ENCODE data around the gene INSR. TPM values are rescaled to one million over a fixed set of nuclear protein-coding genes. Genes with fewer than 3 reads are reported as not detected.

Gene INSR
- total and polyA plus RNA-seq, 2 of the 8 experiments (the other 6 are each of a cell fraction or from before 2014, with no cell fraction given), result 13.1 to 48.7 TPM

DNA sequence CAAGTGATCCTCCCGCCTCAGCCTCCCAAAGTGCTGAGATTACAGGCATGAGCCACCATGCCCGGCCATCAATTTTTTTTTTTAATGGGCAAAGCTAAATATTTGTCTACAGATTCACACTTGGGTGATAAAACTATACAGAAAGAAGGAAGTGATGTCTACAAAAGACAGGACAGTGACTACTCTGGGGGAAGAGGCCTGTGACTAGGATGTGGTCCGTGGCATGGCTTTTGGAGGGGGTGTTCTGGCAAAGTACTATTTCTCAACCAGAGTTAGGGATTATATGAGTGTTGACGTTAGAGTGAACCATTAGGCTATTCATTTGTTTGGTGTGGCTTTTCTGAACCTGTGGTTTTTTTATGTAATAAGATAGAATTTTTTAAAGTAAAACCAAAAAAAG lies 42.7 kb downstream of the INSR start:
- no peak overlapping the region for H2BK20ac ChIP-seq (ENCODE audit: low read length)
- no peak overlapping the region for H4K91ac ChIP-seq (replicated peaks; ENCODE audit: insufficient read length, low read length)
- H4K5ac ChIP-seq (ENCODE audit: insufficient read length, low read depth, low read length), result no peak overlapping the region
- H3K4me3 ChIP-seq (ENCODE audit: extremely low read depth in 1 of 4, insufficient read depth in 2 of 4, low read depth in 3 of 4, low read length in 4 of 4), result no peak overlapping the region
- no peaks in the 10 kb centered on the region for H3K27me3 ChIP-seq (replicated peaks in 1 of 4; ENCODE audit: control insufficient read depth in 3 of 4, extremely low read depth in 1 of 4, insufficient read depth in 3 of 4, low read length in 3 of 4)
- 85% methylated on average over 4 of the region's 4 CpGs; no CpG with 5 or more reads in 1 of the 2 experiments for WGBS, 2 experiments (ENCODE audit: extremely low coverage in 1 of 2, insufficient coverage in 1 of 2, insufficient read length in 1 of 2, insufficient replicate concordance in 2 of 2, low coverage in 1 of 2, low lambda C conversion rate in 2 of 2, missing lambda C conversion rate in 1 of 2)
- H3K56ac ChIP-seq (replicated peaks; ENCODE audit: insufficient read length, low read depth, low read length), result no peak overlapping the region
- H3K4me2 ChIP-seq (ENCODE audit: insufficient read depth in 1 of 2, low read depth in 2 of 2, low read length in 2 of 2), result no peak overlapping the region
- no peak overlapping the region for H3K4ac ChIP-seq (replicated peaks; ENCODE audit: insufficient read length, low read depth, low read length)
- peaks cover 0 to 5% (median 0%) of the 10 kb centered on the region in 4 experiments; a peak in 1 of 8 replicates for H3K36me3 ChIP-seq (ENCODE audit: control insufficient read depth in 2 of 4, insufficient read depth in 4 of 4, low read length in 3 of 4)
- no peak overlapping the region for H2BK120ac ChIP-seq (replicated peaks; ENCODE audit: low read depth, low read length)
- H3K9me3 ChIP-seq (ENCODE audit: insufficient read depth in 2 of 2, low read depth in 1 of 2, low read length in 1 of 2), result peaks cover 5 to 7% of the 10 kb centered on the region in 2 experiments; a peak in 2 of 4 replicates
- no peak overlapping the region for H2AFZ ChIP-seq (ENCODE audit: low read length)
- no peak overlapping the region for H3K9ac ChIP-seq (replicated peaks in 1 of 4; ENCODE audit: extremely low read depth in 1 of 4, low read depth in 3 of 4, low read length in 3 of 4)
- H2BK12ac ChIP-seq (ENCODE audit: low read depth, low read length), result no peak overlapping the region
- no peak overlapping the region for H2AK5ac ChIP-seq (ENCODE audit: low read depth, low read length)
- DNase-seq (ENCODE audit: low read depth in 1 of 2, low spot score in 2 of 2) (no peak), FAIRE-seq (no peak)
- no peak overlapping the region for H3K23ac ChIP-seq (ENCODE audit: insufficient read length)
- H3K23me2 ChIP-seq (ENCODE audit: low read depth, low read length), result no peaks in the 10 kb centered on the region
- no peak overlapping the region for H3K14ac ChIP-seq (ENCODE audit: insufficient read length)
- no peak overlapping the region for H3K18ac ChIP-seq (ENCODE audit: extremely low read depth, low read length)
- peaks cover 0 to 6% (median 3%) of the 10 kb centered on the region in 4 experiments; a peak in 2 of 7 replicates for H3K4me1 ChIP-seq (replicated peaks in 1 of 4; ENCODE audit: control insufficient read depth in 3 of 4, insufficient read depth in 4 of 4, low read length in 3 of 4)
- H2BK15ac ChIP-seq (ENCODE audit: low read length), result no peak overlapping the region
- peaks cover 0 to 3% of the 10 kb centered on the region in 2 experiments for H4K20me1 ChIP-seq (replicated peaks in 1 of 2; ENCODE audit: control insufficient read depth in 1 of 2, insufficient read depth in 2 of 2, low read length in 2 of 2)
- H2BK5ac ChIP-seq (ENCODE audit: low read depth, low read length), result no peak overlapping the region
- ChIA-PET CTCF (ENCODE audit: partially characterized antibody) (no interaction called here), POLR2A (ENCODE audit: partially characterized antibody) (no interaction called here)
- peaks cover 0 to 21% of the 10 kb centered on the region in 2 experiments; a peak in 2 of 4 replicates for H3K79me2 ChIP-seq (ENCODE audit: control insufficient read depth in 1 of 2, insufficient read depth in 2 of 2, low read length in 2 of 2)
- H3K79me1 ChIP-seq (ENCODE audit: low read depth, low read length), result peaks cover 4% of the 10 kb centered on the region
- no peak overlapping the region for H3K27ac ChIP-seq (ENCODE audit: low read depth, low read length)
- H4K8ac ChIP-seq (ENCODE audit: extremely low read depth, insufficient read depth, low read length), result no peak overlapping the region
- TF ChIP-seq CHD1 (IDR thresholded peaks at IDR 0.05; ENCODE audit: low read depth, low read length) (no peak), FOSL1 (IDR thresholded peaks at IDR 0.05; ENCODE audit: insufficient read depth, low read depth, low read length) (no peak), CTBP2 (IDR thresholded peaks at IDR 0.05; ENCODE audit: borderline replicate concordance, insufficient read depth, insufficient read length, low read length) (no peak), SUZ12 (IDR thresholded peaks at IDR 0.05; ENCODE audit: low read length) (no peak), POU5F1 (IDR thresholded peaks at IDR 0.05; ENCODE audit: low read depth, low read length) (no peak), HDAC6 (IDR thresholded peaks at IDR 0.05; ENCODE audit: low read depth, low read length) (no peak), JUN (IDR thresholded peaks at IDR 0.05; ENCODE audit: low read depth, low read length) (no peak), NANOG (IDR thresholded peaks at IDR 0.05; ENCODE audit: insufficient read depth, low read depth, low read length, poor library complexity, severe bottlenecking) (no peak), NRF1 (IDR thresholded peaks at IDR 0.05; ENCODE audit: low read depth, low read length) (no peak), KDM5A (IDR thresholded peaks at IDR 0.05; ENCODE audit: low read length) (no peak), HDAC2 (IDR thresholded peaks at IDR 0.05; ENCODE audit: borderline replicate concordance in 1 of 2, low read depth in 2 of 2, low read length in 2 of 2) (no peak), TEAD4 (IDR thresholded peaks at IDR 0.05; ENCODE audit: low read depth, low read length) (no peak), MAFK (IDR thresholded peaks at IDR 0.05; ENCODE audit: low read depth, low read length) (no peak), TAF7 (optimal IDR thresholded peaks at IDR 0.05; ENCODE audit: borderline replicate concordance, low read depth, low read length) (no peak)

Measured in H1 (cell line).